Cardiac fibroblast (primary cell): Measurements from ENCODE around the gene ARHGEF19.

ENCODE experiments used
- DNase-seq, 2 donors: peaks; one replicate each; pipeline versions ENCODE4 v3.0.0 to v3.0.0-alpha.2; 2010; ENCODE audit warnings: low read depth in 2 of 2
- H3K4me3 ChIP-seq, 2 donors: replicated peaks in 1 of 2; 1 replicate in 1 of 2; 2 replicates in 1 of 2; pipeline ENCODE4 v1.5.1; 2011; ENCODE audit warnings: low read depth in 2 of 2, low read length in 2 of 2, mild to moderate bottlenecking in 2 of 2, moderate library complexity in 1 of 2
- TF ChIP-seq, protein P1 (sequence below): IDR thresholded peaks from one replicate; pipeline ENCODE4 v1.5.1; 2011; ENCODE audit warnings: low read depth, mild to moderate bottlenecking, low read length, inconsistent platforms

The ARHGEF19 gene

GRCh38 chr1:16186655-16187235, 25.7 kb downstream of the ARHGEF19 start:
- TF ChIP-seq, protein P1, sequence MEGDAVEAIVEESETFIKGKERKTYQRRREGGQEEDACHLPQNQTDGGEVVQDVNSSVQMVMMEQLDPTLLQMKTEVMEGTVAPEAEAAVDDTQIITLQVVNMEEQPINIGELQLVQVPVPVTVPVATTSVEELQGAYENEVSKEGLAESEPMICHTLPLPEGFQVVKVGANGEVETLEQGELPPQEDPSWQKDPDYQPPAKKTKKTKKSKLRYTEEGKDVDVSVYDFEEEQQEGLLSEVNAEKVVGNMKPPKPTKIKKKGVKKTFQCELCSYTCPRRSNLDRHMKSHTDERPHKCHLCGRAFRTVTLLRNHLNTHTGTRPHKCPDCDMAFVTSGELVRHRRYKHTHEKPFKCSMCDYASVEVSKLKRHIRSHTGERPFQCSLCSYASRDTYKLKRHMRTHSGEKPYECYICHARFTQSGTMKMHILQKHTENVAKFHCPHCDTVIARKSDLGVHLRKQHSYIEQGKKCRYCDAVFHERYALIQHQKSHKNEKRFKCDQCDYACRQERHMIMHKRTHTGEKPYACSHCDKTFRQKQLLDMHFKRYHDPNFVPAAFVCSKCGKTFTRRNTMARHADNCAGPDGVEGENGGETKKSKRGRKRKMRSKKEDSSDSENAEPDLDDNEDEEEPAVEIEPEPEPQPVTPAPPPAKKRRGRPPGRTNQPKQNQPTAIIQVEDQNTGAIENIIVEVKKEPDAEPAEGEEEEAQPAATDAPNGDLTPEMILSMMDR = no peak
- DNase-seq = no peak
- H3K4me3 ChIP-seq = no peak overlapping the region

- DNase-seq = no peak
- H3K4me3 ChIP-seq = no peak overlapping the region
- TF ChIP-seq, protein P1 = no peak
These were observed 27.7 kb downstream of the ARHGEF19 start for GRCh38 chr1:16184557-16185303.

DNA sequence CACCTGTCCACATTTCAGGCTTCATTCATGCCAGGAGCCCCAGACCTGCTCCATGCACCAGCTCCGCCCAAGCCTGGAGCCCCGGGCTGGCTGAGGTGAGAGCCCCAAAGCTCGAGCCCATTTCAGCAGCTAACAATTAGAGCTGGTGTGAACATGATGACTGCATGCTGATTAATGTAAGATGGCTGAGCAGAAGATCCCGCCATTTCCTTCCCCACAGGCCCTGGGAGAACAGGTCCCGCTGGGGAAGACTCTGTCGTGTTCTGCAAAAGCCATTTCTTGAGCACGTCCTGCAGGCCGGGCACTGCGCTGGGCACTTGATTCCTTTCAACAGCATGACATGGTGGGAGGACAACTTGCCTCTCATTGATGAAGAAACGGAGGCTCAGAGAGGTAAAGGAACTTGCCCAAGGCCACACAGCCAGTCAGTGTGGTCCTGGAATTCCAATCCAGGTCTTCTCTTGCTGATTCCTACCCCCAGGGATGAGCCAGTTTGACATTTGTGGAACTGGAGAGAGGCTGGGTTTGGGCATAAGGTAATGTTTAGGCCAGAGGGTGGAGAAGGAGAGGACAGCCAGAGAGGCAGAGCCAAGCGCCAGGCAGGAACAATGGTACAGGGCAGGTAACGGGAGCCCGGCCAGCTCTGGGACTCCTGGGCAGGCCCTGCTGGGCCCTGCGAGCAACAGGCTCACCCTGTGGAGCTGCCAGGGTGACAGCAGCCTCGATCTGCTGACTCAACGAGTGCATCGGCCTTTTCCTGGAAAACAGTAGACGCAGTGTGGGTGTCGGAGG, 28.5 kb downstream of the ARHGEF19 start:
- TF ChIP-seq, protein P1 = no peak
- no peak overlapping the region for H3K4me3 ChIP-seq
- DNase-seq = no peak

GRCh38 chr1:16183179-16183578, 29.3 kb downstream of the ARHGEF19 start:
- DNase-seq = peak; percentile 82 to 95
- H3K4me3 ChIP-seq = no peak overlapping the region
- TF ChIP-seq, protein P1 = no peak

DNA sequence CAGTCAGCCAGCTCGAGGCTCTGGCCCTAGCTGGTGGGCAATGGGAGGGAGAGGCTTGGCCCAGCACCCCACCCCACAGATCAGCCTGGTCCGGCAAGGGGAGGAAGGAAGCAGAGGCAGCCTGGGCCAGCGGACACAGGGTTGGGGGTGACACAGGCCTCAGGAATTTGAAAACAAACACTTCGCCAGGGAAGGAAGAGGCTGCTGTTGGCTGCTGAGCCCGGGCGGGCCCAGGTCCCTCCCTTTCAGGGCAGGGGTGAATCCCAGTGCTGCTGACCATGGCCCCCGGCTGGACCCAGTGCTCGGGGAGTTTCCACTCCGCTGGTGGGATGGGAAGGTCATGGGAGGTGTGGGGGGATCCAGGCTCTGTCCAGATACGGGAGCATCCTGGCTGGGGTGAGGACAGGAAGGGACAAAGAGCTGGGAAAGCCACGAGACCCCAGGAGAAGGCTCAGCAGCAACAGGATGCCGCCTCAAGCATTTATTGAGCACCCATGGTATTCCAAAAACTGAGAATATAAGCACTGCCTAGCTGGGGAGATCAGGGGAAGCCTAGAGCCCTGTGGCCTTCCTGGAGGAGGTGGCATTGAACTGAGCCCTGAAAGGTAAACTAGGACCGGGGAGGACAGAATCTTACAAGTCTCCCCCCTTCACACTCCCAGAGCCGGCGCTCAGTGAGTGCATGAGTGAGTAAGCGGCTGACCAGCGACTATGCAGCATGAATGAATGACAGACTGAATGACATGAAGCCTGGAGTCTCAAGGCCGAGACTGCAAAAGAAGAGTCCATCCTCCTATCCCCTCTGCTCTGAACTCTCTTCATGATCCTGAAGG, 30.3 kb downstream of the ARHGEF19 start:
- no peak overlapping the region for H3K4me3 ChIP-seq
- TF ChIP-seq, protein P1 = no peak
- DNase-seq = peak; percentile 95 to 96

DNA sequence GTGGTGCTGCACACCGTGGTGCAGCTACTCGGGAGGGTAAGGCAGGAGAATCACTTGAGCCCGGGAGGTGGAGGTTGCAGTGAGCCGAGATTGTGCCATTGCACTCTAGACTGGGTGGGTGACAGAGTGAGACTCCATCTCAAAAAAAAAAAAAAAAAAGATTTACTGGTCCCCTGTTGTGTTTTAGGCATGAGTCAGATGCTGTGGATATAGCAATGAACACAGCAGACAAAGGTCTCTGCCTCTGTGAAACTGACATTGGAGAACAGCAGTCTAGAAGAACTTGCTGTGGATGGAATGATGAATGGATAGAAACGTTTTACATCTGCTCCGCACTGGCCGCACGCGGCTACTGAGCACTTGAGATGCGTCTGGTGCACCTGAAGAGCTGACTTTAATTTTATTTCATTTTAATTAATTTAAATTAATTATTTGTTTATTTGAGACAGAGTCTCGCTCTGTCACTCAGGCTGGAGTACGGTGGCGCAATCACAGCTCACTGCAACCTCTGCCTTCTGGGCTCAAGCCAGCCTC, 32.1 kb downstream of the ARHGEF19 start:
- peak in 1 of 2 donors; percentile 49 for DNase-seq
- TF ChIP-seq, protein P1 = no peak
- H3K4me3 ChIP-seq = no peak overlapping the region
